ENCODE results near the gene DDX17.

- no peak for TF ChIP-seq CTCF (IDR thresholded peaks at IDR 0.05)
- TF ChIP-seq POLR2A (IDR thresholded peaks at IDR 0.05): no peak
These were observed 43.2 kb upstream of the DDX17 start for GRCh38 chr22:38549101-38549894.

Data from heart left ventricle (tissue), 13 donors.